MCF 10A (cell line): ENCODE measurements around the gene TPSB2. TPM values are rescaled to one million over a fixed set of nuclear protein-coding genes. Genes with fewer than 3 reads are reported as not detected.
"Not testable (repeated sequence)": the region's sequence is repeated elsewhere in the genome, so short reads cannot be mapped to it uniquely, and the experiment has no call there.

Source experiments
- BruUV-seq: library from RNA; stranded (reverse); fragments of 400-500 nt; replicated peaks from 2 replicates; lab custom pipeline; 2021; lab: Mats Ljungman, UMichigan
- CTCF ChIA-PET: fragments of 300-600 bp; sonication (Branson Sonifier 250); formaldehyde crosslinking; extraction: SDS; loops from one replicate; lab custom pipeline; 2021; ENCODE audit warnings: antibody characterized with exemption, inconsistent platforms; lab: Yijun Ruan, JAX
- POLR2A ChIA-PET: fragments of 300-600, 350-650 bp; sonication (Branson Sonifier 250); formaldehyde crosslinking; extraction: SDS; loops from one replicate; lab custom pipeline; 2020; ENCODE audit warnings: antibody characterized with exemption, inconsistent platforms; lab: Yijun Ruan, JAX
- DNase-seq: peaks from one replicate; pipeline ENCODE4 v3.0.0-alpha.2; 2018; ENCODE audit not compliant: unreplicated experiment
- H3K27ac Mint-ChIP-seq: one replicate; pipeline ENCODE4 v1.8.0; 2022; ENCODE audit warnings: mild to moderate bottlenecking, low read depth, mixed read lengths; ENCODE audit not compliant: unreplicated experiment
- H3K27me3 Mint-ChIP-seq: one replicate; pipeline ENCODE4 v1.8.0; 2022; ENCODE audit warnings: mixed read lengths; ENCODE audit not compliant: insufficient read depth, unreplicated experiment
- H3K36me3 Mint-ChIP-seq: one replicate; pipeline ENCODE4 v1.8.0; 2022; ENCODE audit warnings: mild to moderate bottlenecking, moderate library complexity, mixed read lengths; ENCODE audit not compliant: insufficient read depth, unreplicated experiment
- H3K4me1 Mint-ChIP-seq: one replicate; pipeline ENCODE4 v1.8.0; 2022; ENCODE audit warnings: mixed read lengths; ENCODE audit not compliant: insufficient read depth, unreplicated experiment
- H3K4me3 Mint-ChIP-seq: one replicate; pipeline ENCODE4 v1.8.0; 2022; ENCODE audit warnings: mild to moderate bottlenecking, moderate library complexity, mixed read lengths; ENCODE audit not compliant: unreplicated experiment
- H3K9me3 Mint-ChIP-seq: one replicate; pipeline ENCODE4 v1.8.0; 2022; ENCODE audit warnings: mixed read lengths; ENCODE audit not compliant: unreplicated experiment
- CTCF ChIP-seq: fragments of 200-600 bp; IDR thresholded peaks from one replicate; pipeline ENCODE4 v1.8.0; 2022; ENCODE audit warnings: antibody characterized with exemption, mild to moderate bottlenecking; ENCODE audit not compliant: unreplicated experiment
- intact Hi-C: fragments of 100-400 bp; cut with micrococcal nuclease; formaldehyde crosslinking; loops from 2 replicates; pipeline ENCODE4 v1.14.1; 2022
- total RNA-seq: library from RNA; stranded (reverse); gene quantifications from 2 replicates; pipeline ENCODE4 v1.2.3, GENCODE V29; 2022

The TPSB2 gene
- total RNA-seq, 1 experiment from 2014 or later: not detected

GRCh38 chr16:1245452-1246020 is 15.6 kb upstream of the TPSB2 start:
- no peak for TF ChIP-seq CTCF
- Mint-ChIP-seq H3K27me3 (no peaks in the 10 kb centered on the region), H3K4me3 (no peak overlapping the region), H3K27ac (no peak overlapping the region), H3K9me3 (no peaks in the 10 kb centered on the region), H3K36me3 (no peaks in the 10 kb centered on the region), H3K4me1 (no peaks in the 10 kb centered on the region)
- intact Hi-C loops: no loop called here
- CTCF ChIA-PET: no interaction called here
- no TSS peak for BruUV-seq
- POLR2A ChIA-PET: no interaction called here
- DNase-seq: no peak

GRCh38 chr16:1244881-1245280 is 14.9 kb upstream of the TPSB2 start:
- intact Hi-C loops: no loop called here
- no TSS peak for BruUV-seq
- ChIA-PET CTCF (no interaction called here), POLR2A (no interaction called here)
- Mint-ChIP-seq H3K27me3 (no peaks in the 10 kb centered on the region), H3K9me3 (no peaks in the 10 kb centered on the region), H3K36me3 (no peaks in the 10 kb centered on the region), H3K4me1 (no peaks in the 10 kb centered on the region), H3K27ac (no peak overlapping the region), H3K4me3 (no peak overlapping the region)
- TF ChIP-seq CTCF: no peak
- no peak for DNase-seq

- intact Hi-C loops, DNase-seq, H3K4me1 Mint-ChIP-seq, H3K9me3 Mint-ChIP-seq, POLR2A ChIA-PET, H3K4me3 Mint-ChIP-seq, H3K36me3 Mint-ChIP-seq, BruUV-seq, H3K27me3 Mint-ChIP-seq, H3K27ac Mint-ChIP-seq, CTCF ChIA-PET: not testable (repeated sequence)
Measured at GRCh38 chr16:1243907-1244850, 14.2 kb upstream of the TPSB2 start.

DNA sequence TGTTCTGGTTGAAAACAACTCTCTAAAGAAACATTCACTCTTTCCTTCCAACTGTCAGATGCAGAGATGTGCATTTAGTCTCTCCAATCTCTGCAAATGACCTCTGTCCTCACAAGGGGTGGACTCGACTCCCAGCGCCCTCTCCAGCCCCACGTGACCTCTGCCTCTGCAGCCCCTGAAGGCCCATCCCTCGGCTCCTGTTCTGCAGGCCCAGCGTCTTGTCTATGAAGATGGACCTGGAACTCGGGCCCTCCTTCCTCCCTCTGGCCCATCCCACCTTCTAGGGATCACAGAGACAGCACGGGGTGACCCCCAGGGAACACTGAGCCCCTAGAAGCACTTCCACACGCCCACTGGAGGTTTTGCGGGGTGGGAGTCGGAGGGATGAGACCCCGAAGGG is 13.4 kb upstream of the TPSB2 start:
- H3K27ac Mint-ChIP-seq, DNase-seq, CTCF ChIA-PET, H3K4me1 Mint-ChIP-seq, H3K36me3 Mint-ChIP-seq, BruUV-seq, H3K9me3 Mint-ChIP-seq, H3K27me3 Mint-ChIP-seq, POLR2A ChIA-PET, intact Hi-C loops, H3K4me3 Mint-ChIP-seq: not testable (repeated sequence)

DNA sequence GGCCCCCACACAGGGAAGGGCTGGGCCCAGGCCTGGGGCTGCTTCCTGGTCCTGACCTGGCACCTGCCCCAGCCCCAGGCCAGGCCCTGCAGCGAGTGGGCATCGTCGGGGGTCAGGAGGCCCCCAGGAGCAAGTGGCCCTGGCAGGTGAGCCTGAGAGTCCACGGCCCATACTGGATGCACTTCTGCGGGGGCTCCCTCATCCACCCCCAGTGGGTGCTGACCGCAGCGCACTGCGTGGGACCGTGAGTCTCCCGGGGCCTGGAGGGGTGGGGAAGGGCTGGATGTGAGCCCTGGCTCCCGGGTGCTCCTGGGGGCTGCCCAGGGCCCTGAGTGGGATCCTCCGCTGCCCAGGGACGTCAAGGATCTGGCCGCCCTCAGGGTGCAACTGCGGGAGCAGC is 11.1 kb upstream of the TPSB2 start:
- H3K9me3 Mint-ChIP-seq, POLR2A ChIA-PET, CTCF ChIA-PET, H3K4me1 Mint-ChIP-seq, H3K36me3 Mint-ChIP-seq, BruUV-seq, H3K4me3 Mint-ChIP-seq, H3K27me3 Mint-ChIP-seq, H3K27ac Mint-ChIP-seq, DNase-seq, intact Hi-C loops: not testable (repeated sequence)

DNA sequence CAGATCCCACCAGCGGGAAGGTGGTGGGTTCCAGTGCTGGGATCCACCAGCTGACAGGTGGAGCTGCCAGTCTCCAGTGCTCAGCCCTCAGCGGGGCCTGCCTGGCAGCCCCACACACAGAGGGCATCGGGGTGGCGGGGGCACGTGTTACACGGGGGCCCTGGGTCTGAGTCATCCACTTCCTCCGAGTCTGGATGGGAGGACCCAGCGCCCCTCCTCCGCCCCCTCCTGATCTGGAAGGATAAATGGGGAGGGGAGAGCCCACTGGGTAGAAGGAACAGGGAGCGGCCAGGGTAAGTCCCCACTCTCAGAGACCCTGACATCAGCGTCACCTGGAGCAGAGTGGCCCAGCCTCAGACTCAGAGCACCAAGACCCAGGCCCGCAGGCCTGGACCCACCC is 10.5 kb upstream of the TPSB2 start, which contains the start of gene TPSAB1:
TPSAB1 (plus strand) TSS at position 270 of the 400 bp plus-strand sequence. CDS start 234 bp downstream, outside the sequence.
- H3K36me3 Mint-ChIP-seq, H3K9me3 Mint-ChIP-seq, H3K4me1 Mint-ChIP-seq, H3K27ac Mint-ChIP-seq, CTCF ChIA-PET, DNase-seq, BruUV-seq, H3K4me3 Mint-ChIP-seq, H3K27me3 Mint-ChIP-seq, POLR2A ChIA-PET, intact Hi-C loops: not testable (repeated sequence)

DNA sequence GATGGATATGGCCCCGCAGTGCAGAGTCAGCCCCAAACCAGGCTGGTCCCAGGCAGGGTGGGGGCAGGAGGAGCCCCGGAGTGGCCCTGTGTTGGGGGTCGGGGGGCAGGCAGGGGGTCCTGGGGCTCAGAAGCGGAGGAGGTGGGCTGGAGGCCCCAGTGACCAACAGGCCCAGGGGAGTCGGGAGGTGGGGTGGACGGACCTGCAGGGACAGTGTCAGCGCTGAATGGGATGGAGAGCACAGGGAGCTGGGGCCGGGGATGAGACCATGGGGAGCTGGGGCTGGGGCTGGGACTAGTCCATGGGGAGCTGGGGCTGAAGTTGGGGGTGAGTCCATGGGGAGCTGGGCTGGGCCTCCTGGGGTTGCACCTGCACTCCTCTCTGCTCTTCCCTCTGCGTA is 9.6 kb upstream of the TPSB2 start:
- H3K9me3 Mint-ChIP-seq, CTCF ChIA-PET, DNase-seq, H3K4me1 Mint-ChIP-seq, H3K4me3 Mint-ChIP-seq, H3K27me3 Mint-ChIP-seq, POLR2A ChIA-PET, H3K36me3 Mint-ChIP-seq, H3K27ac Mint-ChIP-seq, intact Hi-C loops, BruUV-seq: not testable (repeated sequence)
